ENCODE results near the gene KIF9. TPM values are rescaled to one million over a fixed set of nuclear protein-coding genes. Genes with fewer than 3 reads are reported as not detected.
"Not testable (repeated sequence)": the region's sequence is repeated elsewhere in the genome, so short reads cannot be mapped to it uniquely, and the experiment has no call there.

Gene KIF9
- total RNA-seq, 8 experiments from 2014 or later = 3.5 to 58.5 (median 9.5) TPM

GRCh38 chr3:47259114-47259513, 23.5 kb downstream of the KIF9 start:
- WGBS, 10 experiments = 93% methylated on average over 3 of the region's 3 CpGs; no CpG with 5 or more reads in 9 of the 10 experiments
- no peak overlapping the region for H3K4me3 ChIP-seq
- ATAC-seq (replicated peaks in 6 of 8) = no peak
- in situ Hi-C loops (cut with MboI; ENCODE audit: low pct_unique_long_range_greater_than_20kb in 2 of 9, low sequenced_read_pairs in 9 of 9, unreplicated experiment in 9 of 9) = no loop called here
- no peaks in the 10 kb centered on the region for H3K4me1 ChIP-seq (replicated peaks in 1 of 2)
- H3K27ac ChIP-seq = no peak overlapping the region

- ATAC-seq (replicated peaks in 6 of 8); H3K4me3 ChIP-seq; H3K4me1 ChIP-seq (replicated peaks in 1 of 2); in situ Hi-C loops (cut with MboI; ENCODE audit: low pct_unique_long_range_greater_than_20kb in 2 of 9, low sequenced_read_pairs in 9 of 9, unreplicated experiment in 9 of 9); H3K27ac ChIP-seq: not testable (repeated sequence)
- no CpG with 5 or more reads among the region's 25 CpGs for WGBS, 10 experiments
These were observed 26.3 kb downstream of the KIF9 start for GRCh38 chr3:47256331-47256730.

- no peak for ATAC-seq (replicated peaks in 6 of 8)
- Histone ChIP-seq H3K4me1 (replicated peaks in 1 of 2) (no peaks in the 10 kb centered on the region), H3K27ac (no peak overlapping the region), H3K4me3 (no peak overlapping the region)
- WGBS, 10 experiments = 10 to 100% (median 70%) methylated on average over 1 to 4 of the region's 5 CpGs
- in situ Hi-C loops (cut with MboI; ENCODE audit: low pct_unique_long_range_greater_than_20kb in 2 of 9, low sequenced_read_pairs in 9 of 9, unreplicated experiment in 9 of 9) = no loop called here
These were observed 30.9 kb downstream of the KIF9 start for GRCh38 chr3:47251689-47252088.

GRCh38 chr3:47251085-47251484, 31.5 kb downstream of the KIF9 start:
- H3K27ac ChIP-seq; H3K4me3 ChIP-seq; ATAC-seq (replicated peaks in 6 of 8); H3K4me1 ChIP-seq (replicated peaks in 1 of 2); in situ Hi-C loops (cut with MboI; ENCODE audit: low pct_unique_long_range_greater_than_20kb in 2 of 9, low sequenced_read_pairs in 9 of 9, unreplicated experiment in 9 of 9): not testable (repeated sequence)
- 0 to 100% (median 83%) methylated on average over 1 to 2 of the region's 3 CpGs; no CpG with 5 or more reads in 3 of the 10 experiments for WGBS, 10 experiments

GRCh38 chr3:47250309-47251060, 32.1 kb downstream of the KIF9 start:
- H3K4me3 ChIP-seq = no peak overlapping the region
- no peak overlapping the region for H3K27ac ChIP-seq
- WGBS, 10 experiments = 67 to 100% (median 84%) methylated on average over 1 to 7 of the region's 7 CpGs
- peak in 4 of 8 experiments; percentile 19 to 80 (median 75) for ATAC-seq (replicated peaks in 6 of 8)
- in situ Hi-C loops (cut with MboI; ENCODE audit: low pct_unique_long_range_greater_than_20kb in 2 of 9, low sequenced_read_pairs in 9 of 9, unreplicated experiment in 9 of 9) = no loop called here
- no peaks in the 10 kb centered on the region for H3K4me1 ChIP-seq (replicated peaks in 1 of 2)

GRCh38 chr3:47247131-47248064, 35.2 kb downstream of the KIF9 start:
- no peak overlapping the region for H3K27ac ChIP-seq
- 17 to 93% (median 81%) methylated on average over 1 to 5 of the region's 14 CpGs; no CpG with 5 or more reads in 4 of the 10 experiments for WGBS, 10 experiments
- no peaks in the 10 kb centered on the region for H3K4me1 ChIP-seq (replicated peaks in 1 of 2)
- no peak for ATAC-seq (replicated peaks in 6 of 8)
- in situ Hi-C loops (cut with MboI; ENCODE audit: low pct_unique_long_range_greater_than_20kb in 2 of 9, low sequenced_read_pairs in 9 of 9, unreplicated experiment in 9 of 9) = no loop called here
- no peak overlapping the region for H3K4me3 ChIP-seq

GRCh38 chr3:47245271-47245670, 37.3 kb downstream of the KIF9 start:
- WGBS, 10 experiments = 63 to 100% (median 100%) methylated on average over 1 to 2 of the region's 2 CpGs; no CpG with 5 or more reads in 3 of the 10 experiments
- no peak for ATAC-seq (replicated peaks in 6 of 8)
- Histone ChIP-seq H3K4me1 (replicated peaks in 1 of 2) (no peaks in the 10 kb centered on the region), H3K4me3 (no peak overlapping the region), H3K27ac (no peak overlapping the region)
- in situ Hi-C loops (cut with MboI; ENCODE audit: low pct_unique_long_range_greater_than_20kb in 2 of 9, low sequenced_read_pairs in 9 of 9, unreplicated experiment in 9 of 9) = no loop called here

GRCh38 chr3:47244531-47245100, 38.0 kb downstream of the KIF9 start:
- 70 to 100% (median 82%) methylated on average over 1 to 3 of the region's 10 CpGs; no CpG with 5 or more reads in 4 of the 10 experiments for WGBS, 10 experiments
- ATAC-seq (replicated peaks in 6 of 8) = no peak

GRCh38 chr3:47243419-47244147, 39.0 kb downstream of the KIF9 start:
- WGBS, 10 experiments = 30 to 91% (median 76%) methylated on average over 1 to 7 of the region's 9 CpGs; no CpG with 5 or more reads in 4 of the 10 experiments
- H3K4me1 ChIP-seq (replicated peaks in 1 of 2) = no peaks in the 10 kb centered on the region
- H3K4me3 ChIP-seq = no peak overlapping the region
- no peak overlapping the region for H3K27ac ChIP-seq
- peak in 4 of 8 experiments; percentile 12 to 77 (median 44) for ATAC-seq (replicated peaks in 6 of 8)
- in situ Hi-C loops (cut with MboI; ENCODE audit: low pct_unique_long_range_greater_than_20kb in 2 of 9, low sequenced_read_pairs in 9 of 9, unreplicated experiment in 9 of 9) = no loop called here

More at GRCh38 chr3:47244531-47245100, 38.0 kb downstream of the KIF9 start:
- in situ Hi-C loops (cut with MboI; ENCODE audit: low pct_unique_long_range_greater_than_20kb in 2 of 9, low sequenced_read_pairs in 9 of 9, unreplicated experiment in 9 of 9) = no loop called here
- Histone ChIP-seq H3K4me1 (replicated peaks in 1 of 2) (no peaks in the 10 kb centered on the region), H3K27ac (no peak overlapping the region), H3K4me3 (no peak overlapping the region)

GRCh38 chr3:47239929-47240328, 42.7 kb downstream of the KIF9 start:
- no peak for ATAC-seq (replicated peaks in 6 of 8)
- H3K4me1 ChIP-seq (replicated peaks in 1 of 2) = no peaks in the 10 kb centered on the region
- WGBS, 10 experiments = 71 to 100% (median 87%) methylated on average over 3 to 4 of the region's 6 CpGs; no CpG with 5 or more reads in 7 of the 10 experiments
- no peak overlapping the region for H3K4me3 ChIP-seq
- H3K27ac ChIP-seq = no peak overlapping the region
- in situ Hi-C loops (cut with MboI; ENCODE audit: low pct_unique_long_range_greater_than_20kb in 2 of 9, low sequenced_read_pairs in 9 of 9, unreplicated experiment in 9 of 9) = no loop called here

GRCh38 chr3:47238017-47238416, 44.6 kb downstream of the KIF9 start:
- WGBS, 10 experiments = 70 to 100% (median 100%) methylated on average over 1 to 3 of the region's 3 CpGs; no CpG with 5 or more reads in 1 of the 10 experiments
- H3K4me1 ChIP-seq (replicated peaks in 1 of 2) = no peaks in the 10 kb centered on the region
- in situ Hi-C loops (cut with MboI; ENCODE audit: low pct_unique_long_range_greater_than_20kb in 2 of 9, low sequenced_read_pairs in 9 of 9, unreplicated experiment in 9 of 9) = no loop called here
- no peak for ATAC-seq (replicated peaks in 6 of 8)
- H3K4me3 ChIP-seq = no peak overlapping the region
- H3K27ac ChIP-seq = no peak overlapping the region

- Histone ChIP-seq H3K4me3 (no peak overlapping the region), H3K4me1 (replicated peaks in 1 of 2) (no peaks in the 10 kb centered on the region), H3K27ac (no peak overlapping the region)
- 17 to 64% (median 48%) methylated on average over 1 of the region's 1 CpG; no CpG with 5 or more reads in 6 of the 10 experiments for WGBS, 10 experiments
- in situ Hi-C loops (cut with MboI; ENCODE audit: low pct_unique_long_range_greater_than_20kb in 2 of 9, low sequenced_read_pairs in 9 of 9, unreplicated experiment in 9 of 9) = no loop called here
- ATAC-seq (replicated peaks in 6 of 8) = peak in 1 of 8 experiments; percentile 48
These were observed 54.5 kb downstream of the KIF9 start for GRCh38 chr3:47228088-47228487.

All from motor neuron (in vitro differentiated cells).